CD4-positive, alpha-beta T cell treated with Interleukin-4 for 1 hour (primary cell): ENCODE results near the gene UVSSA.

ENCODE experiments used
- DNase-seq, 2 donors: peaks; one replicate each; pipeline ENCODE4 v3.0.0-alpha.2; 2020 to 2022

UVSSA gene

GRCh38 chr4:1398681-1399507 lies 51.9 kb downstream of the UVSSA start:
- DNase-seq = peak in 1 of 2 donors; percentile 9

- DNase-seq = peak in 1 of 2 donors; percentile 2
Measured at GRCh38 chr4:1399508-1400190, 52.6 kb downstream of the UVSSA start.

GRCh38 chr4:1400191-1400805 lies 53.3 kb downstream of the UVSSA start:
- peak in 1 of 2 donors; percentile 9 for DNase-seq

GRCh38 chr4:1400831-1401408 lies 53.9 kb downstream of the UVSSA start:
- peak in 1 of 2 donors; percentile 2 for DNase-seq

GRCh38 chr4:1401409-1402020 lies 54.5 kb downstream of the UVSSA start:
- peak in 1 of 2 donors; percentile 3 for DNase-seq

GRCh38 chr4:1402021-1402515 lies 55.1 kb downstream of the UVSSA start:
- no peak for DNase-seq

GRCh38 chr4:1402516-1403091 lies 55.6 kb downstream of the UVSSA start:
- no peak for DNase-seq

- DNase-seq = no peak
Measured at GRCh38 chr4:1403177-1403583, 56.2 kb downstream of the UVSSA start.

- DNase-seq = no peak
Measured at GRCh38 chr4:1403591-1404572, 56.9 kb downstream of the UVSSA start.

- no peak for DNase-seq
Measured at GRCh38 chr4:1404573-1405253, 57.7 kb downstream of the UVSSA start.

GRCh38 chr4:1405254-1405635 lies 58.2 kb downstream of the UVSSA start:
- no peak for DNase-seq

- DNase-seq = no peak
Measured at GRCh38 chr4:1405636-1406393, 58.8 kb downstream of the UVSSA start.

- no peak for DNase-seq
Measured at GRCh38 chr4:1406394-1406980, 59.5 kb downstream of the UVSSA start, which contains the start of gene NKX1-1. Gene NKX1-1, minus strand, starts transcription at chr4:1406442. Its CDS starts 0 bp downstream, at chr4:1406442.

GRCh38 chr4:1406981-1407656 lies 60.1 kb downstream of the UVSSA start:
- DNase-seq = no peak

GRCh38 chr4:1407657-1408333 lies 60.8 kb downstream of the UVSSA start:
- DNase-seq = no peak

GRCh38 chr4:1408418-1408817 lies 61.4 kb downstream of the UVSSA start:
- no peak for DNase-seq

GRCh38 chr4:1409079-1409478 lies 62.1 kb downstream of the UVSSA start:
- no peak for DNase-seq
